ENCODE data around the gene PAK4. TPM values are rescaled to one million over a fixed set of nuclear protein-coding genes. Genes with fewer than 3 reads are reported as not detected.

PAK4 gene
- total RNA-seq, 2 donors from 2014 or later, result 15.6 to 19.4 TPM

DNA sequence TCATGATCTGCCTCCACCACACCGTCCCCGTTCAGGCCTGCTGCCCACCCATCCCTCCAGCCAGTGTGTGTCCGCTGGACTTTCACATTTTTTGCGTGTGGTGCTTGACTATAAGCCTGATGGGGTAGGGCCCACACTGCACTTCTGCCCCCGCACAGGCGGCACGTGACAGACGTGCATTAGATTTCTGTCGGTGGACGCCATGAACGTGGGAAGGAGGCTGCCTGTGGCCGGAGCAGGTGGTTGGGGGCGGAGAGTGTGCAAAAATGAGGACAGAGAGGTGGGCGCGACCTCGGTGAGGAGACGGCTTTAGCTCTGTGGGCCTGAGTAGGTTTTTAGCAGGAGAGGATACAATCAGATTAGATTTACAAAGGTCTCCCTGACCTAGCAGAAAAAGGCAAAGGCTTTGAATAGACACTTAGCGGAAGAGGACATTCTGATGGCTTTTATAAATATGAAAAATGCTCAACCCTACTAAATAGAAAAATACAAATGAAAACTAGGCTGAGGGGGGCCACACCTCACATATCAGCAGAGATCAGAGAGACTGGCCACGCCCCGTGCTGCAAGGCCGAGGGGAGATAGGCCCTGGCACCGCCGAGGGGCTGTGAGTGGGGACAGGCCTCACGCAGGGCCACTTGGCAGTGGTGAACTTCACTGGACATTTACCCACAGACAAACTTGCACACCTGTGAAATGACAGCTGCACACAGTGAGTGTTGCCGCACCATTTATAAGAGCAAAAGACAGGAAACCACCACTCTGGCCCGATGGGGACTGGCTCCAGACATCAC, 25.4 kb downstream of the PAK4 start:
- peak overlapping the region in 1 of 2 donors; percentile 7 for H3K27ac Mint-ChIP-seq
- H3K36me3 Mint-ChIP-seq, result no peaks in the 10 kb centered on the region
- ATAC-seq (no peak), DNase-seq (ENCODE audit: low spot score in 2 of 2) (no peak)
- no peaks in the 10 kb centered on the region for H3K9me3 Mint-ChIP-seq

GRCh38 chr19:39152066-39152465, 26.5 kb downstream of the PAK4 start:
- no peak overlapping the region for H3K27ac Mint-ChIP-seq
- ATAC-seq, result no peak
- DNase-seq (ENCODE audit: low spot score in 2 of 2), result no peak
- H3K9me3 Mint-ChIP-seq, result no peaks in the 10 kb centered on the region
- H3K36me3 Mint-ChIP-seq, result no peaks in the 10 kb centered on the region

GRCh38 chr19:39154100-39154628, 28.6 kb downstream of the PAK4 start:
- DNase-seq (ENCODE audit: low spot score in 2 of 2) (no peak), ATAC-seq (no peak)
- Mint-ChIP-seq H3K36me3 (no peaks in the 10 kb centered on the region), H3K27ac (peak overlapping the region in 1 of 2 donors; percentile 91), H3K9me3 (no peaks in the 10 kb centered on the region)

- Mint-ChIP-seq H3K36me3 (no peaks in the 10 kb centered on the region), H3K9me3 (no peaks in the 10 kb centered on the region), H3K27ac (no peak overlapping the region)
- DNase-seq (ENCODE audit: low spot score in 2 of 2), result no peak
- ATAC-seq, result no peak
These were observed 29.1 kb downstream of the PAK4 start for GRCh38 chr19:39154629-39155100.

GRCh38 chr19:39155114-39155700, 29.6 kb downstream of the PAK4 start:
- Mint-ChIP-seq H3K36me3 (no peaks in the 10 kb centered on the region), H3K9me3 (no peaks in the 10 kb centered on the region), H3K27ac (no peak overlapping the region)
- no peak for ATAC-seq
- no peak for DNase-seq (ENCODE audit: low spot score in 2 of 2)

DNA sequence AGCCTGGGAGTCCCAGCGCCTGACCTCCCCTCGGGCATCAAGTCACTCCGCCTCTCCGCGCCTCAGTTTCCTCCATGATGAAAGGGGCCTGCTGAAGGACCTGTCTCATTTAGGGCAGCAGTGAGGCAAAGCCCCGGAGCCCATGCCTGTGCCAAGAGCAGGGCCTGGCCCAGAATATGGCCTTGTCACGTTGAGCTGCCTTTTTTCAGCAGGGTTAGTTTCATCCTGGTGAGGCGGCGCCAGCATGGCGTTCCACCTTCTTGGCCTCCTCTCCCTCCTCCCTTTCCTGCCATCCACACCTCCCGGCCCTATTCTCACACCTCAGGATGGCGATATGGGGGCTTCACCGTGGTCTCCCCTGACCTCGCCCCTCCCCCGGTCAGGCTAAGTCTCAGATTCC, 30.2 kb downstream of the PAK4 start:
- Mint-ChIP-seq H3K27ac (no peak overlapping the region), H3K9me3 (no peaks in the 10 kb centered on the region), H3K36me3 (no peaks in the 10 kb centered on the region)
- ATAC-seq, result no peak
- DNase-seq (ENCODE audit: low spot score in 2 of 2), result no peak

- ATAC-seq (peak in 1 of 2 donors; percentile 20), DNase-seq (ENCODE audit: low spot score in 2 of 2) (no peak)
- H3K9me3 Mint-ChIP-seq, result no peaks in the 10 kb centered on the region
- no peak overlapping the region for H3K27ac Mint-ChIP-seq
- H3K36me3 Mint-ChIP-seq, result no peaks in the 10 kb centered on the region
These were observed 31.0 kb downstream of the PAK4 start for GRCh38 chr19:39156326-39157230.

DNA sequence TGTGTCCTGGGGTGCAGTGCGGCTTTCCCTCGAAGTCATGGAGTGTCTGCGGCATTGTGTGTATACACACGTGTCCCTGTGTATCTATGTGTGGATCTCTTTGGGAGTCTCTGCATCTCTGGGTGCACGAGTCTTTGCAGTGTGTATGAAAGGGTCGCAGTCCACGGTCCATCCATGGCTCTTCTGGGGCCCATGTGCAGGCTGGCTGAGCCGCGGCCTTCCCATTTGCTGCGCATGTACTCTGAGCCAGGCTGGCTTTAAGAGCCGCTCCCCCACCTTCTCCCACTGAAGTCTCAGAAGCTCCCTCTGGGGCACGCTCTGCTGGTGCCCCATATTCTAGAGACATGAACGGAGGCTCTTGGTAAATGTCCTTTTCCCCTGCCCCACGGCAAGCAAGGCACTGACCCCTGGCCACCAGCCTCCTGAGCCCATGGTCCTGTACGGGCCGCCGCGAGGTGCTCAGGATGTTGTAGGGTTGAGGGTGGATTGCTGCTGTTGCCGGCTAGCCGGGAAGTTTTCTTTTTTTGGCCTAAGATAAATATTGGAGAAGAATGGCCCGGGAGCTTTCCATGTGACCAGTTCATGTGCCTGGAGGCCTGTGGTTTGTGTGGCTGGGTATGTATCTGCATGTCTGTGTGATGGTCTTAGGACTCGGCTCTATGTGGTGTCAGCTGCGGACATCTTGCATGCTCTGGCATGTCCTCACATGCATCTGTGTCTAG, 31.9 kb downstream of the PAK4 start:
- no peaks in the 10 kb centered on the region for H3K9me3 Mint-ChIP-seq
- no peaks in the 10 kb centered on the region for H3K36me3 Mint-ChIP-seq
- peak overlapping the region in 1 of 2 donors; percentile 73 for H3K27ac Mint-ChIP-seq
- ATAC-seq, result no peak
- DNase-seq (ENCODE audit: low spot score in 2 of 2), result no peak

DNA sequence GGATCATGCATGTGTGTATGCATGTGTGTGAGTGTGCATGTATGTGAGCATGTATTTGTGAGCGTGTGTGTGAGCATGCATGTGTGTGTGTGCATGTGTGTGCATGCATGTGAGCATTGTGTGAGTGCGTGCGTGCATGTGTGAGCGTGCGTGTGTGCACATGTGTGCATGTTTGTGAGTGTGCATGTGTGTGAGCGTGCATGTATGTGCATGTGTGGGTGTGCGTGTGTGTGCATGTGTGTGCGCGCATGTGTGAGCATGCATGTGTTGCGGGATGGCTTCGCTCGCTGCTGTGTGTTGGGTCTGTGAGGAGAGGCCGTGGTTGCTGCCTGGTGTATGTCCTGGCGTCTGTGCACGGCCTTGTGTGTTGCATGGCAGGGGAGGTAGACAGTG, 32.4 kb downstream of the PAK4 start:
- no peak for DNase-seq (ENCODE audit: low spot score in 2 of 2)
- Mint-ChIP-seq H3K36me3 (no peaks in the 10 kb centered on the region), H3K9me3 (no peaks in the 10 kb centered on the region), H3K27ac (no peak overlapping the region)
- no peak for ATAC-seq

DNA sequence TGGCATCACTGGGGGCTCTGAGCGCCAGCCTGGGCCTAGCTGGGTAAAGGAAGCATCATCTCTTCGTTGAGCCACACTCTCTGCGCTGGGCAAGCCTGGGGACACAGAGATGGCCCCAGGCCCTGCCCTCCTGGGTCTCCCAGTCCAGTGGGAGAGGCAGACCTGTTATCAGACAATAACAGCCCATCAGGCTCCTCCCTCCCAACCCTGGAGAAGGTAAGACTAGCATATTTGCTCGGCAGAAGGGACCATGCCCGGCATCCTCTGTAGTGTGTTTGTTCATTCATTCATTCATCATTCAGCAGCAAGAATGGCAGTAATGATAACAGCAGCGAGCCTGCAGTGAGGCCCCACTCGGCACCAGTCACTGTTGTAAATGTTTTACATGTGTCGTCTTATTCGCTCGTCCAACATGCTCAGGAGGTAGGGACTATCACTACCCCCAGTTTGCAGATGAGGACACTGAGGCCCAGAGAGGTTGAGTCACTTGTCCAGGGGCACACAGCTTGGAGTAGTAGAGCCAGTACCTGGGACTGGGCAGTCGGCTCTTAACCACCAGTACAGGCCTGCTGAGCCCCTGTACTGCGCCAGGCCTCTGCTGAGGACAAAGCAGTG, 33.2 kb downstream of the PAK4 start:
- Mint-ChIP-seq H3K36me3 (no peaks in the 10 kb centered on the region), H3K9me3 (no peaks in the 10 kb centered on the region), H3K27ac (no peak overlapping the region)
- ATAC-seq (no peak), DNase-seq (ENCODE audit: low spot score in 2 of 2) (no peak)

DNA sequence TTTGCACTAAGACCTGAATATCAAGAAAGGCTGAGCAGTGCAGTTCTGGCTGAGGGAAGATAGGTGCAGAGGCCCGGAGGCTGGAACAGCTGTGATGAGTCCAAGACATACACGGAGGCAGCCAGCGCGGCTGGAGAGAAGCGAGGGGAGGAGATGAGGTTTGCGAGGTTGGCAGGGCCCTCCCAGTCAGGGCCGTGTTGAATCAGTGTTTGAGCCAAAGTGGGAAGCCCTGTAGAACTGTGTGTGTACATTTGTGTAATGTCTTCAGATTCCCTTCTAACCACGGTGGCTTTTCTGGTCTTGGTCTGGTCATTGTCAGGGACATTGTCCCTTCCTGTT, 34.9 kb downstream of the PAK4 start:
- Mint-ChIP-seq H3K9me3 (no peaks in the 10 kb centered on the region), H3K27ac (peak overlapping the region; percentile 32 to 80)

DNA sequence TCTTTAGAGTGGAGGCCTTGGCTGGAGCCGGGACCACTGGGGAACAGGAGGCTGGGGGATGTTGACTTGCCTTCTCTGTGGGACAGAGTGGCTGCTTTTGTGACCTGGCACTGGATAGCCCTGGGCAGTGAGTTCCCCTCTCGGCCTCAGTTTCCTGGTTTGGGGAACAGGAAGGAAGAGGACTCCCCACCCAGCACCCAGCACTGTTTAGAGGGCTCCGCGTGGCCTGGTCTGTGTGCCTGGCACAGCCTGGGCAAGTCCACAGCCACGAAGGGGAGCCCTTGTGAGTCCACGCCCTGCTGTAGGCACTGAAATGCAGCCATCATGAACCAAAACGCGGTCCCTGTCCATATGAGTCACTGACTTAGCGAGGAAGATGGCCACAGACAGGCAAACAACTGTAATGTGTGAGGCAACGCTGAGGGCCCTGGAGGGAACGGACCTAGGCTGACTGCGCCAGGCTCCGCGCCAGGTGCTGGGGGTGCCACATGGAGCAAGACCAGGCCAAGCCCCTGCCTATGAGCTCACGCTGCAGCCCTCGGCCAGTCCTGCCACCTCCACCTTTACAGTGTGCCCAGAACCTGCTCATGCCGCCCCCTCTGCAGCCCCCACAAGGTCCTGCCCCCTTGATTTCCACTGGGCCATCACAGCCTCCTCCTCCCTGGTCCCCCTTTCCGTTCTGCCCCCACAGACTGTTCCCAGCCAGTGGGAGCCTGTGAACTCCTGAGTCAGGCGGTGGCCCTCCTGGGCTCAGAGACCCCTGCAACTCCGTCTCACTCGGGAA, 35.5 kb downstream of the PAK4 start:
- DNase-seq (ENCODE audit: low spot score in 2 of 2), result no peak
- ATAC-seq, result no peak
- no peaks in the 10 kb centered on the region for H3K36me3 Mint-ChIP-seq
- H3K9me3 Mint-ChIP-seq, result no peaks in the 10 kb centered on the region
- H3K27ac Mint-ChIP-seq, result peak overlapping the region in 1 of 2 donors; percentile 32

More for the DNA sequence above, 34.9 kb downstream of the PAK4 start:
- DNase-seq (ENCODE audit: low spot score in 2 of 2), result no peak
- no peak for ATAC-seq
- no peaks in the 10 kb centered on the region for H3K36me3 Mint-ChIP-seq

- no peak for DNase-seq (ENCODE audit: low spot score in 2 of 2)
- H3K36me3 Mint-ChIP-seq, result no peaks in the 10 kb centered on the region
- no peaks in the 10 kb centered on the region for H3K9me3 Mint-ChIP-seq
- H3K27ac Mint-ChIP-seq, result peak overlapping the region; percentile 6 to 22
- ATAC-seq, result no peak
These were observed 37.0 kb downstream of the PAK4 start for GRCh38 chr19:39162441-39163043.

- Mint-ChIP-seq H3K36me3 (no peaks in the 10 kb centered on the region), H3K27ac (no peak overlapping the region), H3K9me3 (no peaks in the 10 kb centered on the region)
- ATAC-seq, result no peak
- no peak for DNase-seq (ENCODE audit: low spot score in 2 of 2)
These were observed 38.0 kb downstream of the PAK4 start for GRCh38 chr19:39163621-39164020.

GRCh38 chr19:39164289-39164688, 38.7 kb downstream of the PAK4 start:
- ATAC-seq (no peak), DNase-seq (ENCODE audit: low spot score in 2 of 2) (no peak)
- no peaks in the 10 kb centered on the region for H3K36me3 Mint-ChIP-seq
- peak overlapping the region in 1 of 2 donors; percentile 5 for H3K27ac Mint-ChIP-seq
- H3K9me3 Mint-ChIP-seq, result no peaks in the 10 kb centered on the region
